BLaER1 treated with 17β-estradiol and CSF1 and Interleukin-3, amounts not matched to agents 10 nM and 100 nM (cell line): ENCODE results near the gene SYNGR3.

Experiments used
- H3K27ac ChIP-seq, 11 experiments: shearing (Covaris generic); formaldehyde crosslinking; 2 replicates each; pipeline ENCODE4 v1.8.1; 2022
- H3K27me3 ChIP-seq, 11 experiments: shearing (Covaris generic); formaldehyde crosslinking; 2 replicates each; pipeline ENCODE4 v1.8.1; 2022
- H3K36me3 ChIP-seq, 11 experiments: shearing (Covaris generic); formaldehyde crosslinking; 2 replicates each; pipeline ENCODE4 v1.8.1; 2022
- H3K4me1 ChIP-seq, 10 experiments: shearing (Covaris generic); formaldehyde crosslinking; 2 replicates each; pipeline ENCODE4 v1.8.1; 2022
- H3K4me2 ChIP-seq, 11 experiments: shearing (Covaris generic); formaldehyde crosslinking; 2 replicates each; pipeline ENCODE4 v1.8.1; 2022
- H3K4me3 ChIP-seq, 10 experiments: shearing (Covaris generic); formaldehyde crosslinking; 2 replicates each; pipeline ENCODE4 v1.8.1; 2022
- H3K9ac ChIP-seq, 11 experiments: shearing (Covaris generic); formaldehyde crosslinking; 2 replicates each; pipeline ENCODE4 v1.8.1; 2022
- H3K9me3 ChIP-seq, 11 experiments: shearing (Covaris generic); formaldehyde crosslinking; replicated peaks in 1 of 11; 2 replicates each; pipeline ENCODE4 v1.8.1; 2022
- H4K20me1 ChIP-seq, 11 experiments: shearing (Covaris generic); formaldehyde crosslinking; 2 replicates each; pipeline ENCODE4 v1.8.1; 2022
- Cebpa-rat ChIP-seq, 11 experiments: shearing (Covaris generic); IDR thresholded peaks; 2 replicates each; pipeline ENCODE4 v1.8.1; 2022

SYNGR3 gene

DNA sequence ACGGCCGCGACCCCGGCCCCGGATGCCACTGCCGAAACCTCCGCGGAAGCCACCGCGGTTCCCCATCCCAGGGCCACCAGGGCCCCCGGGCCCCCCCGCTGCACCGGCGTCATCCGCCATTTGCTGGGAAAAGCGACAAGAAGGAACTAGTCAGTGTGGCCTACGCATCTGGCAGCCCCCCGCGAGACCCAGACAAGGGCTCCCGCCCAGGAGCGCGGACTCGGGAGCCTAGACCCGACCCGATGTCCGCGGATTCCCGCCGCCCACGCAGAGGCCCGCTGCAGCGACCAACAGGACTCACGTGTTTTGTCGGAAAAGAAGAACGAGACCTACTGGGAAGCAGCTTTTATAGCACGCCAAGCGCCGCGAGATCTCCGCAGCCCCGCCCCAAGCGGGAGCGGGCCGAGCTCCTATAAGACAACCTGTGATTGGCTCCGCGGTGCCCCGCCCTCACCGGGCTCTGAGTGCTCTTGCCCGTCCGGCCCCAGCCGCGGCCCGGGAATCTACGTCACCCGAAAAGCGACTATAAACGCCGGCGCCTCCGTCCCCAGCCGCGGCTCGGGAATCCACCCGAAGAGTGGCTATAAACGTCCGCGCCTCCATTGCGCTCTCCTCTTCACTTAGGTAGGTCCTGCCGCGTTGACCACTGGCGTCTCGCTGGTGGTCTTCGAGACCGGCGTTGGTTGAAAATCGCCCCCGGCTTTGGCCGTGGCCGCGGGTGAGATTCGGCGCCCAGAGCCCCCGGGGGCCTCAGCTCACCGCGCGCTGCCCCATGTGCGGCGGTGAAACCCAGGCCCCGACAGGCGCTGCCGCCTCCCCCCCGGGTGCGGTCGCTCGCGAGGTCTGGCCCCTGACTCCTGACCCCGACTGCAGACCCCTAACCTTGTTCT lies 25.0 kb upstream of the SYNGR3 start, which contains the start of gene RPS2:
Gene RPS2 (minus strand): TSS at position 321 of the 890 bp plus-strand sequence. CDS start 201 bp downstream, at position 120.
- TF ChIP-seq Cebpa-rat (IDR thresholded peaks at IDR 0.05), result no peak
- H4K20me1 ChIP-seq, result peaks cover 32 to 60% (median 44%) of the 10 kb centered on the region in 11 experiments
- peak within 1 kb of the TSS; percentile 93 to 100 (median 97) for H3K9ac ChIP-seq
- H3K36me3 ChIP-seq, result peaks cover 21 to 48% (median 32%) of the 10 kb centered on the region in 11 experiments
- H3K27me3 ChIP-seq, result no peaks in the 10 kb centered on the region
- H3K9me3 ChIP-seq, result no peaks in the 10 kb centered on the region; a peak in 1 of 22 replicates
- H3K4me3 ChIP-seq, result peak within 1 kb of the TSS; percentile 80 to 100 (median 90)
- H3K27ac ChIP-seq, result peak within 1 kb of the TSS; percentile 90 to 99 (median 94)
- peaks cover 43 to 50% (median 47%) of the 10 kb centered on the region in 10 experiments for H3K4me1 ChIP-seq
- H3K4me2 ChIP-seq, result peak within 1 kb of the TSS; percentile 91 to 99 (median 97)

DNA sequence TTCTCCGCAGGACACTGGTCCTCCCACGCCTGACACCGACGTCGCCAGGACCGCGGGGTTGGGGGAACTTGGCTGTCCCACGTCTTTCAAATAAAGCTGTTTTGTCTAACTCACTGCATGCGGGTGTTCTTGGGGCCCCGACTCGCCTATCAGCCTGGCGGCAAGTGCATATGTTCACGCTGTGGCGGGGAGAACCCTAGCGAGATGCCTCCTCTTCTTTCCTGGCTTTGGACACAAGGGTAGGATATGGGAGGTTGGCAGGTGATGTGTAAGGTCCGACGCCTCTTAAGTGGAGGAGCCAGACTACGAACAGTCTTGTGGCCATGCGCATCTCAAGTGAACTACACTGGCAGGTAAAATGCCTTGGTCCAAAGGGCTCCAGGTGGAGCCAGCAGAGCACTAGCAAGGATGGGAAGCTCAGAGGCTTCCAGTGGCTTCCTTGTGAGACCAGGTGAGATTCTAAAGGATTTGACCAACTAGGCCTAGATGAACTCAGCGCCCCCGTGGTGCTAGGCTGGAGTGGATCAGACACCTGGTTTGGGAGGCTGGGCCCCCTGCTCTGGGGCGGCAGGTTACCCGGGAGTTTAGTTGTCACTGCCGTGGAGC lies 24.3 kb upstream of the SYNGR3 start:
- Histone ChIP-seq H3K27ac (peak overlapping the region; percentile 90 to 99 (median 94)), H3K9me3 (no peaks in the 10 kb centered on the region; a peak in 1 of 22 replicates), H3K36me3 (peaks cover 21 to 48% (median 32%) of the 10 kb centered on the region in 11 experiments), H3K9ac (peak overlapping the region; percentile 93 to 100 (median 97)), H3K27me3 (no peaks in the 10 kb centered on the region), H3K4me3 (peak overlapping the region; percentile 80 to 100 (median 90)), H3K4me2 (peak overlapping the region; percentile 90 to 99 (median 95)), H4K20me1 (peaks cover 32 to 54% (median 40%) of the 10 kb centered on the region in 11 experiments), H3K4me1 (peaks cover 42 to 51% (median 46%) of the 10 kb centered on the region in 10 experiments)
- no peak for TF ChIP-seq Cebpa-rat (IDR thresholded peaks at IDR 0.05)

DNA sequence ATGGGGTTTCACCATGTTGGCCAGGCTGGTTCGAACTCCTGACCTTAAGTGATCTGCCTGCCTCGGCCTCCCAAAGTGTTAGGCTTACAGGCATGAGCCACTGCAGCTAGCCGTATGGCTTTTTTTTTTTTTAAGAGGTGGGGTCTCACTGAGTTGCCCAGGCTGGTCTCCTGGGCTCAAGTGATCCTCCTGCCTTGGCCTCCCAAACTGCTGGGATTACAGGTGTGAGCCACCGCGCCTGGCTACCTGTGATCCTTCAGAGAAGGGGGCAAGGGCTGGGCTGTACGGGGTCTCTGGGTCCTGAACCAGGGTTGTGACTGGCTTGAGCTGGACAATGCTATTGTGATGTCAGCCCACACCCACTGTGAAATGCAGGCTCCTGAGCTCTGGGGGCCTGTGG lies 23.3 kb upstream of the SYNGR3 start, which contains the start of gene RNF151:
Gene RNF151 (plus strand): TSS at position 397 of the 400 bp plus-strand sequence. CDS start 26 bp downstream, outside the sequence.
- Histone ChIP-seq H3K9me3 (no peaks in the 10 kb centered on the region; a peak in 1 of 22 replicates), H3K9ac (peak within 1 kb of the TSS; percentile 93 to 100 (median 97)), H3K36me3 (peaks cover 17 to 45% (median 31%) of the 10 kb centered on the region in 11 experiments), H3K27ac (peak within 1 kb of the TSS; percentile 90 to 99 (median 94); a peak in 21 of 22 replicates), H4K20me1 (peaks cover 27 to 44% (median 30%) of the 10 kb centered on the region in 11 experiments), H3K4me2 (peak within 1 kb of the TSS; percentile 90 to 99 (median 95)), H3K4me1 (peaks cover 44 to 50% (median 46%) of the 10 kb centered on the region in 10 experiments), H3K27me3 (no peaks in the 10 kb centered on the region), H3K4me3 (peak within 1 kb of the TSS; percentile 80 to 100 (median 90))
- no peak for TF ChIP-seq Cebpa-rat (IDR thresholded peaks at IDR 0.05)

DNA sequence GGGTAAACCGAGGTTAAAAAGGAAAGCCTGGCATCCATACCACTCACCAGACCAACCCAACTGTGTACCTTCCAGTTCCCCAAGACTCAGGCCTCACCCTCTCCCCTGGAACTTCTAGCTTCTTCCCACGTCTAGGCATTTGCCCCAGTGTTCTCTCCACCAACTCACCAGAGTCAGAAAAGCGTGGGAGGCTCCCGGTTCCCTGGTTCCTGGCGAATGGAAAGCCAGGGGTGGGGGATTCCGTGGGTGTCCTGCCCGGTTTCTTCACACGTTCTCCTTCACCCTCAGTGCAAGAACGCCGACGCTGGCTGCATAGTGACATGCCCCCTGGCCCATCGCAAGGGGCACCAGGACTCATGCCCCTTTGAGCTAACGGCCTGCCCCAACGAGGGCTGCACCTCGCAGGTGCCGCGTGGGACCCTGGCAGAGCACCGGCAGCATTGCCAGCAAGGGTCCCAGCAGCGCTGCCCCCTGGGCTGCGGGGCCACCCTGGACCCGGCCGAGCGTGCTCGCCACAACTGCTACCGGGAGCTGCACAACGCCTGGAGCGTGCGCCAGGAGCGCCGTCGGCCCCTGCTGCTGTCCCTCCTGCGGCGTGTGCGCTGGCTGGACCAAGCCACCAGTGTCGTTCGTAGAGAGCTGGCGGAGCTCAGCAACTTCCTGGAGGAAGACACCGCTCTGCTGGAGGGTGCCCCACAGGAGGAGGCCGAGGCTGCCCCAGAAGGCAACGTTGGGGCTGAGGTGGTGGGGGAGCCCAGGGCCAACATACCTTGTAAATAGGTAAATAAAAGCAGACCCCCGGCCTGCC lies 21.4 kb upstream of the SYNGR3 start:
- no peak for TF ChIP-seq Cebpa-rat (IDR thresholded peaks at IDR 0.05)
- H3K9ac ChIP-seq, result peak overlapping the region in 3 of 11 experiments; percentile 8 to 15 (median 9); a peak in 2 of 22 replicates
- peaks cover 9 to 39% (median 23%) of the 10 kb centered on the region in 11 experiments for H4K20me1 ChIP-seq
- H3K36me3 ChIP-seq, result peaks cover 0 to 27% (median 13%) of the 10 kb centered on the region in 11 experiments; a peak in 20 of 22 replicates
- no peak overlapping the region for H3K4me3 ChIP-seq
- no peak overlapping the region for H3K4me2 ChIP-seq
- H3K4me1 ChIP-seq, result peaks cover 35 to 41% (median 36%) of the 10 kb centered on the region in 10 experiments
- H3K27me3 ChIP-seq, result no peaks in the 10 kb centered on the region
- no peaks in the 10 kb centered on the region; a peak in 1 of 22 replicates for H3K9me3 ChIP-seq
- H3K27ac ChIP-seq, result no peak overlapping the region

DNA sequence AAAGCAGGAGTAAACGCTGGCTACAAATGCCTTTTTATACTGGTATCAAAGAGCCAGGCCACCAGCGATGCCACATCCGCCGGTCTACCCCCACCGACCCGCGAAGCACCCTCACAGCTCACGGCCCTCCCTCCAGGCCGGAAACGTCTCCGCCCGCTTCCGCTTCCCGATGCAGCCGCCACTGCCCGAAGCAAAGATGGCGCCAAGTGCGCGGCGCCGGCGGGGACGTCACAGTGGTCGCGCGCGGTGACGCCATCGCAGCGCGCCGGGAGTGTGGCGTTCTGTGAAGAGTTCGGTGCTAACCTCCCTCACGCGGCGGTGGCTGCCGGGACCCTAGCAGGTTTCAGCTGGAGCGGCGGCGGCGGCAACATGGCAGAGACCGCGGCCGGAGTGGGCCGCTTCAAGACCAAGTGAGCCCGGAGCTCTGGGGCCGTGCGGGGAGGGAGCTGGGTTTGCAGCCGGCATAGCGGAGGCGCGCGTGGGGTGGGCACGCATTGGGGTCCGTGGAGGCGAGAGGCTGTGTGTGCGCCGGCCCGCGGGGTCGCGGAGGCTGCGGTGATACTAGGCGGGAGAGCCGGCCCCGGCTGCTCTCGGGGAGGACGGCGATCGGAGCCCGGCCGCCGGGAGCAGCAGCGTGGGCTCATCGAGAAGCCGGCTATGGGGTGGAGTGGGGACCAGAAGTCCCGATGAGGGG lies 17.8 kb upstream of the SYNGR3 start, which contains the start of gene TBL3:
Gene TBL3 (plus strand): TSS at position 258 of the 694 bp plus-strand sequence. CDS start 112 bp downstream, at position 370.
- Histone ChIP-seq H3K4me2 (peak within 1 kb of the TSS; percentile 97 to 100 (median 99)), H3K4me1 (peaks cover 23 to 28% (median 26%) of the 10 kb centered on the region in 10 experiments), H3K4me3 (peak within 1 kb of the TSS; percentile 85 to 98 (median 97)), H4K20me1 (peaks cover 0 to 50% (median 35%) of the 10 kb centered on the region in 11 experiments; a peak in 17 of 22 replicates), H3K9ac (peak within 1 kb of the TSS; percentile 85 to 96 (median 91)), H3K27ac (peak within 1 kb of the TSS; percentile 85 to 96 (median 90)), H3K27me3 (no peaks in the 10 kb centered on the region), H3K9me3 (no peaks in the 10 kb centered on the region), H3K36me3 (peaks cover 29 to 42% (median 33%) of the 10 kb centered on the region in 11 experiments)
- no peak for TF ChIP-seq Cebpa-rat (IDR thresholded peaks at IDR 0.05)

DNA sequence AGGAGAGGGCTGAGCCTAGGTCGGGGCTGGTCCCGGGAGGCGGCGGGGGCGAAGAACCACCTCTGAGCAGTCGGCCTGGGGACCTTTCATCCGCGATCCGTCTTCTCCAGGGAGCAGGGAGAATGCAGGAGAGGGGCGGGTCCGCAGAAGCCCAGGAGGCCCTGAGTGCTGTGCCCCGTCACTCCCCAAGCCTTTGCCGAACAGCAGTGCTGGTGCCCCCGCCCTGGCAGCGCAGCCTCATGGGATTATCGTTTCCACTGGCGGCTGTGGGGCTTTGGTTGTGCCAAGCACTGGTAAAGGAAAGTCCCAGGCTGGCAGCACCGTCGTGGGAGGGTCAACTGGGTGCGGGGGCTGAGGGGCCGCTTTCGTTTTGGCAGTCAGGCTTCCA lies 17.3 kb upstream of the SYNGR3 start:
- peak overlapping the region; percentile 96 to 100 (median 99) for H3K4me2 ChIP-seq
- peak overlapping the region; percentile 85 to 96 (median 91) for H3K9ac ChIP-seq
- H3K27me3 ChIP-seq, result peaks cover 0 to 1% (median under 1%) of the 10 kb centered on the region in 11 experiments; a peak in 5 of 22 replicates
- no peaks in the 10 kb centered on the region for H3K9me3 ChIP-seq
- H3K36me3 ChIP-seq, result peaks cover 34 to 42% (median 36%) of the 10 kb centered on the region in 11 experiments
- peak overlapping the region; percentile 85 to 98 (median 97) for H3K4me3 ChIP-seq
- H4K20me1 ChIP-seq, result peaks cover 0 to 53% (median 37%) of the 10 kb centered on the region in 11 experiments; a peak in 17 of 22 replicates
- peaks cover 23 to 28% (median 26%) of the 10 kb centered on the region in 10 experiments for H3K4me1 ChIP-seq
- no peak for TF ChIP-seq Cebpa-rat (IDR thresholded peaks at IDR 0.05)
- H3K27ac ChIP-seq, result peak overlapping the region; percentile 85 to 96 (median 90)

DNA sequence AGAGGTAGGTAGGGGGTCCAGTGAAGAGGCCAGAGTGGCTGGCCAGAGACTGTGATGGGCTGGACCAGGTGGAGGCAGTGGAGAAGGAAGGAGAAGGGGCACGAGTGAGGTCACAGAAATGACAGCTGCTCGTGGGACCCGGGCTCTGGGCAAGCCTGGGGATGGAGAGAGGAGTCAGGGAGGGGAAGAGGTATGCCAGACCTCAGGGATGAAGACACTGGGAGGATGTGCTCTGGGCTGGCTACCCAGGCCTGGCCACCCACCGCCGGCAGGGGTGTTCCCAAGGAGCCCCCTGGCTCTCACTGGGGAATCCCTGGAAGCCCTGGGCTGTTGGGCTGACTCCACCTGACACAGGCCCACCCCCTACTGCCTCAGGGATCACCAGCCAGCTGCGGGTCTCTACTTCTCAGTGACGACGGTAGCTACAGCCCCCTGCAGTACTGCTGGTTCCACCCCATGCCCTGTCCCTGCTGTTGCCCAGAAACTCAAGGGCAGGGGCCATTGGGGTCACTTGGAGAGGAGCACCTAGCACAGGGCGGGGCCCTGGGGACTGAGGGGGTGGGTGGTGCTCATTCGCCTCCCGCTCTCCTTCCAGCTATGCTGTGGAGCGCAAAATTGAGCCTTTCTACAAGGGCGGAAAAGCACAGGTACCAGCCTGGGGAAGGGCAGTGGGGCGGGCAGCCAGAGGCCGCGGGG lies 16.2 kb upstream of the SYNGR3 start:
- TF ChIP-seq Cebpa-rat (IDR thresholded peaks at IDR 0.05), result no peak
- no peak overlapping the region for H3K27ac ChIP-seq
- H3K36me3 ChIP-seq, result peaks cover 45 to 53% (median 47%) of the 10 kb centered on the region in 11 experiments
- H3K9ac ChIP-seq, result peak overlapping the region; percentile 85 to 96 (median 91); a peak in 19 of 22 replicates
- peaks cover 0 to 64% (median 49%) of the 10 kb centered on the region in 11 experiments; a peak in 19 of 22 replicates for H4K20me1 ChIP-seq
- H3K4me2 ChIP-seq, result peak overlapping the region; percentile 96 to 100 (median 99)
- H3K27me3 ChIP-seq, result peaks cover 7 to 13% (median 11%) of the 10 kb centered on the region in 11 experiments
- H3K4me1 ChIP-seq, result peaks cover 23 to 28% (median 26%) of the 10 kb centered on the region in 10 experiments
- H3K4me3 ChIP-seq, result peak overlapping the region in 9 of 10 experiments; percentile 85 to 98 (median 97); a peak in 12 of 20 replicates
- no peaks in the 10 kb centered on the region for H3K9me3 ChIP-seq
